SK-N-SH (cell line): ENCODE results near the gene HECTD2. TPM values are rescaled to one million over a fixed set of nuclear protein-coding genes. Genes with fewer than 3 reads are reported as not detected.
A peak's percentile ranks its signal among the peaks of the same experiment; 100 is the strongest.

Experiments used
- CTCF ChIA-PET: fragments of 300-600, 350-600 bp; formaldehyde crosslinking; extraction: SDS; loops from one replicate; lab custom pipeline; 2021; lab: Yijun Ruan, JAX
- POLR2A ChIA-PET: fragments of 350-600 bp; sonication (Branson Sonifier 250); formaldehyde crosslinking; extraction: SDS; loops from one replicate; lab custom pipeline; 2020; ENCODE audit warnings: antibody characterized with exemption, inconsistent platforms; lab: Yijun Ruan, JAX
- DNase-seq: peaks from one replicate; pipeline ENCODE4 v3.0.0; 2012
- H2AFZ ChIP-seq: fragments of 200-600 bp; sonication (generic); 2 replicates; pipeline ENCODE4 v1.8.1; 2016; ENCODE audit warnings: antibody characterized with exemption, mild to moderate bottlenecking, low read depth
- H3F3A ChIP-seq: fragments of 200-600 bp; sonication (generic); replicated peaks from 2 replicates; pipeline ENCODE3; 2016; ENCODE audit warnings: antibody characterized with exemption, mild to moderate bottlenecking; ENCODE audit not compliant: insufficient read depth
- H3K27ac ChIP-seq, 2 experiments: fragments of 200-500 bp in 1 of 2; fragments of 200-600 bp in 1 of 2; sonication (Bioruptor generic) in 1 of 2; sonication (generic), shearing (Covaris generic) in 1 of 2; 2 replicates each; pipeline versions ENCODE4 v1.5.1 to v1.6.1; 2014 to 2016; ENCODE audit warnings: low read depth in 2 of 2, inconsistent platforms in 1 of 2, low read length in 1 of 2, mild to moderate bottlenecking in 1 of 2, mixed read lengths in 1 of 2
- H3K27me3 ChIP-seq: fragments of 200-600 bp; sonication (generic), shearing (Covaris generic); 2 replicates; pipeline ENCODE4 v1.6.1; 2016; ENCODE audit warnings: mixed run types; ENCODE audit not compliant: insufficient read depth
- H3K36me3 ChIP-seq, 2 experiments: fragments of 200-500 bp in 1 of 2; fragments of 200-600 bp in 1 of 2; sonication (Bioruptor generic) in 1 of 2; sonication (generic) in 1 of 2; replicated peaks in 1 of 2; 2 replicates each; pipeline versions ENCODE3 to v1.5.1; 2014 to 2016; ENCODE audit warnings: low read length in 1 of 2, mild to moderate bottlenecking in 1 of 2; ENCODE audit not compliant: insufficient read depth in 2 of 2, control insufficient read depth in 1 of 2
- H3K4me1 ChIP-seq, 2 experiments: fragments of 200-500 bp in 1 of 2; fragments of 200-600 bp in 1 of 2; sonication (Bioruptor generic) in 1 of 2; sonication (generic), shearing (Covaris generic) in 1 of 2; 2 replicates each; pipeline versions ENCODE4 v1.5.1 to v1.6.1; 2014 to 2016; ENCODE audit warnings: low read depth in 1 of 2, low read length in 1 of 2, mixed run types in 1 of 2; ENCODE audit not compliant: insufficient read depth in 2 of 2, control insufficient read depth in 1 of 2
- H3K4me2 ChIP-seq: fragments of 200-600 bp; sonication (generic), shearing (Covaris generic); 2 replicates; pipeline ENCODE4 v1.6.1; 2017; ENCODE audit warnings: mixed run types
- H3K4me3 ChIP-seq, 2 experiments: fragments of 200-500 bp in 1 of 2; fragments of 200-600 bp in 1 of 2; sonication (Bioruptor generic) in 1 of 2; sonication (generic), shearing (Covaris generic) in 1 of 2; 2 replicates each; pipeline versions ENCODE4 v1.5.1 to v1.8.1; 2014 to 2016; ENCODE audit warnings: low read depth in 2 of 2, inconsistent platforms in 1 of 2, low read length in 1 of 2, mild to moderate bottlenecking in 1 of 2, mixed read lengths in 1 of 2, moderate library complexity in 1 of 2
- H3K79me2 ChIP-seq: fragments of 200-600 bp; sonication (generic); 2 replicates; pipeline ENCODE4 v1.8.1; 2017; ENCODE audit warnings: mild to moderate bottlenecking; ENCODE audit not compliant: insufficient read depth
- H3K9ac ChIP-seq: fragments of 200-600 bp; sonication (generic); 2 replicates; pipeline ENCODE4 v1.6.1; 2017; ENCODE audit warnings: mixed run types
- H3K9me2 ChIP-seq: fragments of 200-600 bp; sonication (generic); 2 replicates; pipeline ENCODE4 v1.6.1; 2017; ENCODE audit warnings: mixed run types
- H3K9me3 ChIP-seq: fragments of 200-600 bp; sonication (generic); 2 replicates; pipeline ENCODE4 v1.6.1; 2017; ENCODE audit warnings: mixed run types, mild to moderate bottlenecking, moderate library complexity
- H4K20me1 ChIP-seq: fragments of 200-600 bp; sonication (generic); 2 replicates; pipeline ENCODE4 v1.6.1; 2017; ENCODE audit warnings: mild to moderate bottlenecking, mixed run types; ENCODE audit not compliant: insufficient read depth
- ELF1 ChIP-seq: IDR thresholded peaks from 2 replicates; pipeline ENCODE4 v1.4.0; 2012
- EP300 ChIP-seq, 2 experiments: IDR thresholded peaks; 2 replicates each; pipeline versions ENCODE4 v1.4.0 to v1.6.1; 2012; ENCODE audit warnings: borderline replicate concordance in 1 of 2, low read depth in 1 of 2, low read length in 1 of 2
- EZH2phosphoT487 ChIP-seq: fragments of 200-600 bp; sonication (generic); IDR thresholded peaks from 2 replicates; pipeline ENCODE4 v1.6.1; 2017; ENCODE audit warnings: low read depth, mixed run types, mild to moderate bottlenecking, antibody characterized with exemption, moderate library complexity, borderline replicate concordance
- FOSL2 ChIP-seq: IDR thresholded peaks from 2 replicates; pipeline ENCODE4 v1.4.0; 2012; ENCODE audit warnings: low read depth, mild to moderate bottlenecking, moderate library complexity, borderline replicate concordance
- FOXJ3 ChIP-seq: sonication (generic); formaldehyde crosslinking; IDR thresholded peaks from 2 replicates; pipeline ENCODE4 v1.5.1; 2020; ENCODE audit warnings: mild to moderate bottlenecking, missing genetic modification reagents
- FOXM1 ChIP-seq: IDR thresholded peaks from 2 replicates; pipeline ENCODE4 v1.4.0; 2012; ENCODE audit warnings: low read depth, mild to moderate bottlenecking
- GABPA ChIP-seq: IDR thresholded peaks from 2 replicates; pipeline ENCODE4 v1.4.0; 2012; ENCODE audit warnings: low read depth, mild to moderate bottlenecking
- GATA2 ChIP-seq: sonication (generic); formaldehyde crosslinking; IDR thresholded peaks from 2 replicates; pipeline ENCODE4 v1.5.0; 2020; ENCODE audit warnings: mild to moderate bottlenecking, missing genetic modification reagents
- JUND ChIP-seq: IDR thresholded peaks from 2 replicates; pipeline ENCODE4 v1.4.0; 2012
- NRF1 ChIP-seq: IDR thresholded peaks from 2 replicates; pipeline ENCODE4 v1.6.1; 2012; ENCODE audit warnings: low read depth, mild to moderate bottlenecking, low read length
- POLR2AphosphoS5 ChIP-seq: IDR thresholded peaks from 2 replicates; pipeline ENCODE4 v1.6.1; 2012; ENCODE audit warnings: low read depth, low read length
- RAD21 ChIP-seq: IDR thresholded peaks from 2 replicates; pipeline ENCODE4 v1.6.1; 2012; ENCODE audit warnings: mild to moderate bottlenecking, low read length
- RCOR1 ChIP-seq: fragments of 150-350 bp; IDR thresholded peaks from 2 replicates; pipeline ENCODE4 v1.6.1; 2017; ENCODE audit warnings: antibody characterized with exemption, low read length
- RFX5 ChIP-seq: IDR thresholded peaks from 2 replicates; pipeline ENCODE4 v1.6.1; 2012; ENCODE audit warnings: mild to moderate bottlenecking, improper control_type of control experiment, low read length
- RXRA ChIP-seq: IDR thresholded peaks from 2 replicates; pipeline ENCODE4 v1.4.0; 2012; ENCODE audit warnings: low read depth, mild to moderate bottlenecking, borderline replicate concordance
- SIN3A ChIP-seq: IDR thresholded peaks from 2 replicates; pipeline ENCODE4 v1.6.1; 2012; ENCODE audit warnings: low read depth, mild to moderate bottlenecking, low read length, moderate library complexity, borderline replicate concordance
- SMC3 ChIP-seq: IDR thresholded peaks from 2 replicates; pipeline ENCODE4 v1.6.1; 2012; ENCODE audit warnings: low read depth, low read length, improper control_type of control experiment
- TAF1 ChIP-seq: IDR thresholded peaks from 2 replicates; pipeline ENCODE4 v1.6.1; 2012; ENCODE audit warnings: low read depth, mild to moderate bottlenecking, low read length, moderate library complexity, borderline replicate concordance
- TCF12 ChIP-seq: IDR thresholded peaks from 2 replicates; pipeline ENCODE4 v1.4.0; 2012
- TEAD4 ChIP-seq: IDR thresholded peaks from 2 replicates; pipeline ENCODE4 v1.4.0; 2012; ENCODE audit warnings: mild to moderate bottlenecking, borderline replicate concordance; ENCODE audit not compliant: insufficient read depth
- WGBS: methylation state at CpG from one replicate; pipeline ENCODE4 v1.1.6; 2017; ENCODE audit warnings: low lambda C conversion rate; 5-methylcytosine and 5-hydroxymethylcytosine counted together
- polyA plus RNA-seq, 3 experiments: library from polyadenylated mRNA; depleted of rRNA; stranded (reverse); fragments of >200 nt; gene quantifications; 2 replicates each; pipeline ENCODE4 v1.2.3, GENCODE V29; 2012
- TF ChIP-seq, protein P1 (sequence below): IDR thresholded peaks from 2 replicates; pipeline ENCODE4 v1.4.0; 2012; ENCODE audit warnings: low read depth, borderline replicate concordance
- TF ChIP-seq, protein P2 (sequence below): fragments of 200-600 bp; sonication (generic); IDR thresholded peaks from 2 replicates; pipeline ENCODE4 v1.6.1; 2017; ENCODE audit warnings: antibody characterized with exemption, mild to moderate bottlenecking, moderate library complexity
- TF ChIP-seq, protein P3 (sequence below): IDR thresholded peaks from 2 replicates; pipeline ENCODE4; 2012
- TF ChIP-seq, protein P4 (sequence below): IDR thresholded peaks from 2 replicates; pipeline ENCODE4 v1.4.0; 2012; ENCODE audit warnings: low read depth, borderline replicate concordance

The HECTD2 gene, protein sequence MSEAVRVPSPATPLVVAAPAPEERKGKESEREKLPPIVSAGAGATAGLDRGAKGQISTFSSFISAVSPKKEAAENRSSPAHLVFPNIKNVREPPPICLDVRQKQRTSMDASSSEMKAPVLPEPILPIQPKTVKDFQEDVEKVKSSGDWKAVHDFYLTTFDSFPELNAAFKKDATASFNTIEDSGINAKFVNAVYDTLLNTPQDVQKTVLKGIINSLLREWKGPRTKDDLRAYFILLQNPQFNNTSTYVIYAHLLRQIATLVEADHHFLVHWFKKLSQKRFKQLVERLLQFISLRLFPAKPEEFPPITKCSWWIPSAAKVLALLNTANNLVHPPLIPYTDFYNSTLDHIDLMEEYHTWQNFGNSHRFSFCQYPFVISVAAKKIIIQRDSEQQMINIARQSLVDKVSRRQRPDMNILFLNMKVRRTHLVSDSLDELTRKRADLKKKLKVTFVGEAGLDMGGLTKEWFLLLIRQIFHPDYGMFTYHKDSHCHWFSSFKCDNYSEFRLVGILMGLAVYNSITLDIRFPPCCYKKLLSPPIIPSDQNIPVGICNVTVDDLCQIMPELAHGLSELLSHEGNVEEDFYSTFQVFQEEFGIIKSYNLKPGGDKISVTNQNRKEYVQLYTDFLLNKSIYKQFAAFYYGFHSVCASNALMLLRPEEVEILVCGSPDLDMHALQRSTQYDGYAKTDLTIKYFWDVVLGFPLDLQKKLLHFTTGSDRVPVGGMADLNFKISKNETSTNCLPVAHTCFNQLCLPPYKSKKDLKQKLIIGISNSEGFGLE
- polyA plus RNA-seq (2012; rRNA removed), result 4.1 and 5.7 TPM in 2 replicates
- polyA plus RNA-seq (2012; cell fraction: cytosol; rRNA removed), result 3.5 and 3.6 TPM in 2 replicates
- polyA plus RNA-seq (2012; cell fraction: nucleus; rRNA removed), result 7.4 and 21.0 TPM in 2 replicates

DNA sequence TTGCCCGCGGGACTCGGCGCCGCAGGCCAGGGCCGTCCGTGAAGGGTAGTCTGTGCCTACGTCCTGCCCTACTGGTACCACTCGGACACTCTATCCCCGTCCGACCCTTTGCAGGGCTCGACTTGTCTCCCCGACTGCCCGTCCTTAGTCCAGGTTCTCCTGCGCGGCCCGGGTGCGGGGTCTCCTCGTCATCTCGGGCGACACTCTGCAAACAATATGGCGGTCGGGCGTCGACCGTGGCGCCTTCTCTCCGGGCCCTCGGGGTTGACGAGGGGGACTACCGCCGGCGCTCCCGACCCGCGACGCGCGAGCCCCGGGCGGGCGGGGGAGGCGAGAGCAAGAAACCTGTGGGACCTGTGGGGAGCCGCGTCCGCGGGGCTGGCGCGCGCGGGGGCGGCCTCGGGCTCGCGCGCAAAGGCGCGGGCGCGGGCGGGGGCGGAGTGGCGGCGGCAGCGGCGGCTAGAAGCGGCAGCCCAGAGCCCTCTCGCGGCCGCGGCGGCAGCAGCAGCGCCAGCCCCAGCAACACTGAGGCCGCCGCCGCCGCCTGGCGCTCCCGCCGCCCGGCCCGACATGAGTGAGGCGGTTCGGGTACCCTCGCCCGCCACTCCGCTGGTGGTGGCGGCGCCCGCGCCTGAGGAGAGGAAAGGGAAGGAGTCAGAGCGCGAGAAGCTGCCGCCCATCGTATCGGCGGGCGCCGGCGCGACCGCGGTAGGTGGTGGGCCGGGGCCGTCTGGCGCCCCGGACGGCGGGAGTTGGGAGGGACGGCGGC, at the start of gene HECTD2:
TSS of gene HECTD2 (plus strand) at position 476 of the 769 bp plus-strand sequence. CDS start at position 571, 95 bp downstream.
- peak within 1 kb of the TSS; percentile 82 to 83 for H3K4me3 ChIP-seq
- peaks cover 11% of the 10 kb centered on the region for H3F3A ChIP-seq
- WGBS, result 2% methylated on average over 38 of the region's 111 CpGs
- DNase-seq, result peak; percentile 90
- no peaks in the 10 kb centered on the region for H3K36me3 ChIP-seq
- peak within 1 kb of the TSS; percentile 98 for H3K9ac ChIP-seq
- H3K27me3 ChIP-seq, result no peaks in the 10 kb centered on the region
- no peaks in the 10 kb centered on the region for H3K9me3 ChIP-seq
- peaks cover 3 to 22% of the 10 kb centered on the region in 2 experiments; a peak in 3 of 4 replicates for H3K4me1 ChIP-seq
- peak within 1 kb of the TSS; percentile 96 to 99 for H3K27ac ChIP-seq
- no peaks in the 10 kb centered on the region for H4K20me1 ChIP-seq
- ChIA-PET CTCF (interaction anchor here (0.6 to 1.9 kb wide), 12 partner anchors 10 to 549 kb away, joined by 3 to 15 read pairs (median 4); no protein-coding TSS in a partner anchor), POLR2A (interaction anchor here (0.6 to 0.9 kb wide), 4 partner anchors 111 to 1784 kb away, joined by 3 to 5 read pairs (median 4); no protein-coding TSS in a partner anchor)
- H3K79me2 ChIP-seq, result peaks cover 43% of the 10 kb centered on the region
- H3K9me2 ChIP-seq, result no peaks in the 10 kb centered on the region
- H2AFZ ChIP-seq, result peak within 1 kb of the TSS; percentile 94
- H3K4me2 ChIP-seq, result peak within 1 kb of the TSS; percentile 88
- TF ChIP-seq GATA2 (CRISPR knock-in tag) (no peak), ELF1 (no peak), JUND (no peak), TEAD4 (no peak), NRF1 (0 out of 2 replicates have a peak, but pooled peaks have one; percentile 8), RXRA (no peak), TAF1 (peak; percentile 56; the same call in 1 of the 2 replicates), SIN3A (peak; percentile 19; the same call in 1 of the 2 replicates), RFX5 (no peak), POLR2AphosphoS5 (no peak), FOXM1 (no peak), FOXJ3 (CRISPR knock-in tag) (0 out of 2 replicates have a peak, but pooled peaks have one; percentile 6), RCOR1 (no peak), EZH2phosphoT487 (no peak), EP300 (IDR thresholded peaks at IDR 0.05; ENCODE audit: borderline replicate concordance in 1 of 2, low read depth in 1 of 2, low read length in 1 of 2) (peak in 1 of 2 experiments; percentile 20; a peak in 1 of 4 replicates), SMC3 (peak; percentile 63), GABPA (no peak), TCF12 (0 out of 2 replicates have a peak, but pooled peaks have one; percentile 2), RAD21 (peak; percentile 41), FOSL2 (no peak)
- TF ChIP-seq, protein P1, sequence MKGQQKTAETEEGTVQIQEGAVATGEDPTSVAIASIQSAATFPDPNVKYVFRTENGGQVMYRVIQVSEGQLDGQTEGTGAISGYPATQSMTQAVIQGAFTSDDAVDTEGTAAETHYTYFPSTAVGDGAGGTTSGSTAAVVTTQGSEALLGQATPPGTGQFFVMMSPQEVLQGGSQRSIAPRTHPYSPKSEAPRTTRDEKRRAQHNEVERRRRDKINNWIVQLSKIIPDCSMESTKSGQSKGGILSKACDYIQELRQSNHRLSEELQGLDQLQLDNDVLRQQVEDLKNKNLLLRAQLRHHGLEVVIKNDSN, result no peak
- TF ChIP-seq, protein P2, sequence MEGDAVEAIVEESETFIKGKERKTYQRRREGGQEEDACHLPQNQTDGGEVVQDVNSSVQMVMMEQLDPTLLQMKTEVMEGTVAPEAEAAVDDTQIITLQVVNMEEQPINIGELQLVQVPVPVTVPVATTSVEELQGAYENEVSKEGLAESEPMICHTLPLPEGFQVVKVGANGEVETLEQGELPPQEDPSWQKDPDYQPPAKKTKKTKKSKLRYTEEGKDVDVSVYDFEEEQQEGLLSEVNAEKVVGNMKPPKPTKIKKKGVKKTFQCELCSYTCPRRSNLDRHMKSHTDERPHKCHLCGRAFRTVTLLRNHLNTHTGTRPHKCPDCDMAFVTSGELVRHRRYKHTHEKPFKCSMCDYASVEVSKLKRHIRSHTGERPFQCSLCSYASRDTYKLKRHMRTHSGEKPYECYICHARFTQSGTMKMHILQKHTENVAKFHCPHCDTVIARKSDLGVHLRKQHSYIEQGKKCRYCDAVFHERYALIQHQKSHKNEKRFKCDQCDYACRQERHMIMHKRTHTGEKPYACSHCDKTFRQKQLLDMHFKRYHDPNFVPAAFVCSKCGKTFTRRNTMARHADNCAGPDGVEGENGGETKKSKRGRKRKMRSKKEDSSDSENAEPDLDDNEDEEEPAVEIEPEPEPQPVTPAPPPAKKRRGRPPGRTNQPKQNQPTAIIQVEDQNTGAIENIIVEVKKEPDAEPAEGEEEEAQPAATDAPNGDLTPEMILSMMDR, result peak; percentile 39
- TF ChIP-seq, protein P3, sequence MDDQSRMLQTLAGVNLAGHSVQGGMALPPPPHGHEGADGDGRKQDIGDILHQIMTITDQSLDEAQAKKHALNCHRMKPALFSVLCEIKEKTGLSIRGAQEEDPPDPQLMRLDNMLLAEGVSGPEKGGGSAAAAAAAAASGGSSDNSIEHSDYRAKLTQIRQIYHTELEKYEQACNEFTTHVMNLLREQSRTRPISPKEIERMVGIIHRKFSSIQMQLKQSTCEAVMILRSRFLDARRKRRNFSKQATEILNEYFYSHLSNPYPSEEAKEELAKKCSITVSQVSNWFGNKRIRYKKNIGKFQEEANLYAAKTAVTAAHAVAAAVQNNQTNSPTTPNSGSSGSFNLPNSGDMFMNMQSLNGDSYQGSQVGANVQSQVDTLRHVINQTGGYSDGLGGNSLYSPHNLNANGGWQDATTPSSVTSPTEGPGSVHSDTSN, result no peak
- TF ChIP-seq, protein P4, sequence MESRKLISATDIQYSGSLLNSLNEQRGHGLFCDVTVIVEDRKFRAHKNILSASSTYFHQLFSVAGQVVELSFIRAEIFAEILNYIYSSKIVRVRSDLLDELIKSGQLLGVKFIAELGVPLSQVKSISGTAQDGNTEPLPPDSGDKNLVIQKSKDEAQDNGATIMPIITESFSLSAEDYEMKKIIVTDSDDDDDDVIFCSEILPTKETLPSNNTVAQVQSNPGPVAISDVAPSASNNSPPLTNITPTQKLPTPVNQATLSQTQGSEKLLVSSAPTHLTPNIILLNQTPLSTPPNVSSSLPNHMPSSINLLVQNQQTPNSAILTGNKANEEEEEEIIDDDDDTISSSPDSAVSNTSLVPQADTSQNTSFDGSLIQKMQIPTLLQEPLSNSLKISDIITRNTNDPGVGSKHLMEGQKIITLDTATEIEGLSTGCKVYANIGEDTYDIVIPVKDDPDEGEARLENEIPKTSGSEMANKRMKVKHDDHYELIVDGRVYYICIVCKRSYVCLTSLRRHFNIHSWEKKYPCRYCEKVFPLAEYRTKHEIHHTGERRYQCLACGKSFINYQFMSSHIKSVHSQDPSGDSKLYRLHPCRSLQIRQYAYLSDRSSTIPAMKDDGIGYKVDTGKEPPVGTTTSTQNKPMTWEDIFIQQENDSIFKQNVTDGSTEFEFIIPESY, result no peak
